K562 (cell line): ENCODE data around the gene PIK3AP1. TPM values are rescaled to one million over a fixed set of nuclear protein-coding genes. Genes with fewer than 3 reads are reported as not detected.

ENCODE experiments used
- FOSL1 ChIP-seq: fragments of 200-800 bp; sonication (Bioruptor generic); conservative IDR thresholded peaks from 2 replicates; pipeline ENCODE4 v1.6.1; 2016; ENCODE audit warnings: missing genetic modification characterization, missing compliant biosample characterization
- HDGF ChIP-seq: fragments of 450-650 bp; IDR thresholded peaks from 2 replicates; pipeline ENCODE4 v1.6.1; 2016
- HINFP ChIP-seq: fragments of 450-650 bp; conservative IDR thresholded peaks from 2 replicates; pipeline ENCODE4 v1.6.1; 2016; ENCODE audit warnings: missing genetic modification characterization, low read depth, mild to moderate bottlenecking, control low read depth, missing compliant biosample characterization
- MBD2 ChIP-seq: sonication (generic); IDR thresholded peaks from 2 replicates; pipeline ENCODE4 v1.6.1; 2016; ENCODE audit warnings: low read depth, borderline replicate concordance
- MYBL2 ChIP-seq, 2 experiments: fragments of 450-650 bp in 1 of 2; sonication (generic) in 1 of 2; formaldehyde crosslinking in 1 of 2; IDR thresholded peaks; 2 replicates each; pipeline versions ENCODE4 v1.6.1 to v1.8.1; 2017 to 2022; ENCODE audit warnings: borderline replicate concordance in 1 of 2, inconsistent platforms in 1 of 2, low read depth in 1 of 2, mild to moderate bottlenecking in 1 of 2, missing genetic modification reagents in 1 of 2, moderate library complexity in 1 of 2
- STAG1 ChIP-seq: sonication (generic); formaldehyde crosslinking; IDR thresholded peaks from 2 replicates; pipeline ENCODE4 v1.5.0; 2020; ENCODE audit warnings: missing genetic modification reagents, borderline replicate concordance
- TFE3 ChIP-seq: fragments of 450-650 bp; formaldehyde crosslinking; IDR thresholded peaks from 2 replicates; pipeline ENCODE4 v1.4.0; 2020; ENCODE audit warnings: mild to moderate bottlenecking, mixed read lengths
- ZNF316 ChIP-seq: fragments of 450-650 bp; IDR thresholded peaks from 2 replicates; pipeline ENCODE4 v1.6.1; 2016
- ZNF318 ChIP-seq, 2 experiments: fragments of 450-650 bp; IDR thresholded peaks; 2 replicates each; pipeline ENCODE4 v1.6.1; 2016; ENCODE audit warnings: mild to moderate bottlenecking in 2 of 2, borderline replicate concordance in 1 of 2, low read depth in 1 of 2, moderate library complexity in 1 of 2
- ZNF41 ChIP-seq: fragments of 250-450 bp; sonication (Bioruptor Pico); conservative IDR thresholded peaks from 2 replicates; pipeline ENCODE4 v1.4.0; 2020; ENCODE audit warnings: mild to moderate bottlenecking
- ZNF592 ChIP-seq: fragments of 450-650 bp; IDR thresholded peaks from 2 replicates; pipeline ENCODE4 v1.6.1; 2017; ENCODE audit warnings: antibody characterized with exemption, mild to moderate bottlenecking
- polyA plus RNA-seq, 8 experiments: library from polyadenylated mRNA; depleted of rRNA in 4 of 8; stranded (reverse) in 5 of 8; unstranded in 3 of 8; fragments of >200 nt; fragmentation: Nextera tagmentation in 2 of 8; fragmentation: Illumina TruSeq in 1 of 8; extraction: Ambion mirVana in 2 of 8; extraction: Trizol in 1 of 8; gene quantifications; 2 replicates each; pipeline versions ENCODE4 v1.2.1 to v1.2.3, GENCODE V29; 2011 to 2014; ENCODE audit warnings: inconsistent platforms in 1 of 8, missing spikeins in 1 of 8
- total RNA-seq, 7 experiments: library from RNA; depleted of rRNA in 6 of 7; stranded (reverse); fragments of >200 nt in 6 of 7; fragmentation: Illumina TruSeq in 2 of 7; extraction: Trizol in 2 of 7; gene quantifications; 2 replicates each; pipeline versions ENCODE4 v1.2.1 to v1.2.3, GENCODE V29; 2011 to 2021; ENCODE audit warnings: low replicate concordance in 1 of 7

The PIK3AP1 gene
- total and polyA plus RNA-seq, 9 of the 15 experiments (the other 6 are each of a cell fraction or from before 2014, with no cell fraction given) = 0.20 to 2.4 (median 1.4) TPM

- TF ChIP-seq HINFP = no peak
- peak; percentile 58 for TF ChIP-seq FOSL1 (tag)
- TF ChIP-seq TFE3 = no peak
- no peak for TF ChIP-seq ZNF41 (CRISPR knock-in tag)
- TF ChIP-seq ZNF318 (IDR thresholded peaks at IDR 0.05; ENCODE audit: borderline replicate concordance in 1 of 2, low read depth in 1 of 2) = no peak
- no peak for TF ChIP-seq ZNF592
- no peak for TF ChIP-seq ZNF316
- no peak for TF ChIP-seq MBD2
- TF ChIP-seq STAG1 (CRISPR knock-in tag) = no peak
- no peak for TF ChIP-seq MYBL2 (IDR thresholded peaks at IDR 0.05; ENCODE audit: low read depth)
- no peak for TF ChIP-seq MYBL2 (CRISPR knock-in tag; IDR thresholded peaks at IDR 0.05; ENCODE audit: borderline replicate concordance)
- TF ChIP-seq HDGF = no peak
Observed at GRCh38 chr10:96743988-96744585, 23.8 kb upstream of the PIK3AP1 start (continued).
